Activated CD4-positive, alpha-beta memory T cell treated with anti-CD3 and anti-CD28 coated beads for 36 hours (primary cell): ENCODE data around the gene CDC14B. TPM values are rescaled to one million over a fixed set of nuclear protein-coding genes. Genes with fewer than 3 reads are reported as not detected.

Experiments
- CTCF ChIA-PET: fragments of 350-600 bp; sonication (Branson Sonifier 250); formaldehyde crosslinking; loops from one replicate; lab custom pipeline; 2021; ENCODE audit warnings: antibody characterized with exemption, inconsistent platforms; lab: Charles Lee
- POLR2A ChIA-PET: fragments of 350-600 bp; sonication (Branson Sonifier 250); formaldehyde crosslinking; loops from one replicate; lab custom pipeline; 2021; ENCODE audit warnings: antibody characterized with exemption; lab: Charles Lee
- DNase-seq: peaks from one replicate; pipeline ENCODE4 v3.0.0-alpha.2; 2020
- H3K27ac Mint-ChIP-seq: one replicate; pipeline ENCODE4 v1.8.0; 2021; ENCODE audit warnings: mixed read lengths
- H3K27me3 Mint-ChIP-seq: one replicate; pipeline ENCODE4 v1.8.0; 2021; ENCODE audit warnings: mixed read lengths
- H3K36me3 Mint-ChIP-seq: one replicate; pipeline ENCODE4 v1.8.0; 2021; ENCODE audit warnings: mixed read lengths
- H3K4me1 Mint-ChIP-seq: one replicate; pipeline ENCODE4 v1.8.0; 2021; ENCODE audit warnings: low read depth, mixed read lengths
- H3K4me3 Mint-ChIP-seq: one replicate; pipeline ENCODE4 v1.8.0; 2021; ENCODE audit warnings: mild to moderate bottlenecking, mixed read lengths
- H3K9me3 Mint-ChIP-seq: one replicate; pipeline ENCODE4 v1.8.0; 2021; ENCODE audit warnings: mixed read lengths
- intact Hi-C: fragments of 100-400 bp; cut with micrococcal nuclease; formaldehyde crosslinking; loops from one replicate; pipeline ENCODE4 v1.15.1; 2023
- total RNA-seq, 2 experiments: library from RNA; stranded (reverse); gene quantifications; one replicate each; pipeline ENCODE4 v1.2.3, GENCODE V29; 2021

CDC14B gene
- total RNA-seq, 2 experiments from 2014 or later: 2.3 to 2.8 TPM

- no peaks in the 10 kb centered on the region for H3K9me3 Mint-ChIP-seq
- CTCF ChIA-PET: no interaction called here
- no peak overlapping the region for H3K4me3 Mint-ChIP-seq
- DNase-seq: no peak
- no peaks in the 10 kb centered on the region for H3K4me1 Mint-ChIP-seq
- H3K27ac Mint-ChIP-seq: no peak overlapping the region
- no peaks in the 10 kb centered on the region for H3K36me3 Mint-ChIP-seq
- peaks cover 6% of the 10 kb centered on the region for H3K27me3 Mint-ChIP-seq
- POLR2A ChIA-PET: no interaction called here
- intact Hi-C loops: no loop called here
These were observed 44.7 kb downstream of the CDC14B start for GRCh38 chr9:96574931-96575351.

GRCh38 chr9:96574455-96574854, 45.2 kb downstream of the CDC14B start:
- ChIA-PET CTCF (no interaction called here), POLR2A (no interaction called here)
- peaks cover 6% of the 10 kb centered on the region for H3K27me3 Mint-ChIP-seq
- no peaks in the 10 kb centered on the region for H3K4me1 Mint-ChIP-seq
- H3K36me3 Mint-ChIP-seq: no peaks in the 10 kb centered on the region
- H3K9me3 Mint-ChIP-seq: no peaks in the 10 kb centered on the region
- DNase-seq: no peak
- H3K27ac Mint-ChIP-seq: no peak overlapping the region
- intact Hi-C loops: no loop called here
- H3K4me3 Mint-ChIP-seq: no peak overlapping the region

GRCh38 chr9:96567203-96567700, 52.4 kb downstream of the CDC14B start:
- Mint-ChIP-seq H3K4me1 (peaks cover 30% of the 10 kb centered on the region), H3K27ac (no peak overlapping the region), H3K27me3 (peaks cover 7% of the 10 kb centered on the region), H3K9me3 (no peaks in the 10 kb centered on the region), H3K36me3 (peaks cover 1% of the 10 kb centered on the region), H3K4me3 (peak overlapping the region; percentile 77)
- DNase-seq: no peak
- ChIA-PET CTCF (interaction anchor here (1.0 to 3.3 kb wide), 10 partner anchors 11 to 250 kb away, joined by 3 to 25 read pairs (median 7); partner anchors contain the start of gene HABP4), POLR2A (interaction anchor here (1.4 to 2.2 kb wide), 3 partner anchors 90 to 126 kb away, joined by 3 to 9 read pairs (median 3); partner anchors contain the start of gene HABP4)
- intact Hi-C loops: loop anchor here (5.0 to 10.0 kb wide), 2 partner anchors 85 to 152 kb away; partner anchors contain the start of gene ZNF367

- peak; percentile 84 for DNase-seq
- ChIA-PET CTCF (interaction anchor here (0.6 to 3.3 kb wide), 15 partner anchors 10 to 249 kb away, joined by 3 to 25 read pairs (median 4); partner anchors contain the start of gene HABP4), POLR2A (interaction anchor here (0.6 to 2.2 kb wide), 7 partner anchors 12 to 856 kb away, joined by 3 to 10 read pairs (median 3); partner anchors contain the start of gene HABP4)
- Mint-ChIP-seq H3K36me3 (peaks cover 1% of the 10 kb centered on the region), H3K9me3 (no peaks in the 10 kb centered on the region), H3K27me3 (peaks cover 6% of the 10 kb centered on the region), H3K27ac (peak overlapping the region; percentile 83), H3K4me1 (peaks cover 30% of the 10 kb centered on the region), H3K4me3 (peak overlapping the region; percentile 77)
- intact Hi-C loops: loop anchor here (5.0 to 10.0 kb wide), 2 partner anchors 86 to 152 kb away; partner anchors contain the start of gene ZNF367
These were observed 53.0 kb downstream of the CDC14B start for GRCh38 chr9:96566498-96567202.

GRCh38 chr9:96565671-96566497, 53.8 kb downstream of the CDC14B start:
- intact Hi-C loops: loop anchor here (1.0 to 10.0 kb wide), 7 partner anchors 13 to 325 kb away; partner anchors contain the start of gene ZNF367
- Mint-ChIP-seq H3K4me1 (peaks cover 30% of the 10 kb centered on the region), H3K36me3 (peaks cover 1% of the 10 kb centered on the region), H3K27me3 (peaks cover 5% of the 10 kb centered on the region), H3K27ac (peak overlapping the region; percentile 83), H3K4me3 (peak overlapping the region; percentile 77), H3K9me3 (no peaks in the 10 kb centered on the region)
- ChIA-PET CTCF (interaction anchor here (0.6 to 3.3 kb wide), 14 partner anchors 10 to 294 kb away, joined by 3 to 25 read pairs (median 4); partner anchors contain the start of gene HABP4), POLR2A (interaction anchor here (0.6 to 2.2 kb wide), 7 partner anchors 11 to 855 kb away, joined by 3 to 10 read pairs (median 3); partner anchors contain the start of gene HABP4)
- peak; percentile 32 for DNase-seq

- POLR2A ChIA-PET: no interaction called here
- H3K4me1 Mint-ChIP-seq: peaks cover 30% of the 10 kb centered on the region
- H3K27me3 Mint-ChIP-seq: peaks cover 1% of the 10 kb centered on the region
- H3K4me3 Mint-ChIP-seq: no peak overlapping the region
- peaks cover 8% of the 10 kb centered on the region for H3K36me3 Mint-ChIP-seq
- DNase-seq: no peak
- intact Hi-C loops: loop anchor here (10.0 kb wide), 1 partner anchor 149 kb away; the partner anchor contains the start of gene ZNF367
- CTCF ChIA-PET: no interaction called here
- no peak overlapping the region for H3K27ac Mint-ChIP-seq
- no peaks in the 10 kb centered on the region for H3K9me3 Mint-ChIP-seq
These were observed 55.4 kb downstream of the CDC14B start for GRCh38 chr9:96564217-96564616.

GRCh38 chr9:96559339-96559943, 60.2 kb downstream of the CDC14B start:
- POLR2A ChIA-PET: no interaction called here
- Mint-ChIP-seq H3K4me3 (no peak overlapping the region), H3K9me3 (no peaks in the 10 kb centered on the region)

GRCh38 chr9:96557921-96558320, 61.7 kb downstream of the CDC14B start:
- CTCF ChIA-PET: interaction anchor here (3.6 kb wide), 1 partner anchor 8 kb away, joined by 15 read pairs; no protein-coding TSS in a partner anchor
- H3K4me3 Mint-ChIP-seq: no peak overlapping the region
- no peaks in the 10 kb centered on the region for H3K27me3 Mint-ChIP-seq
- intact Hi-C loops: no loop called here
- DNase-seq: no peak
- peaks cover 6% of the 10 kb centered on the region for H3K36me3 Mint-ChIP-seq
- H3K27ac Mint-ChIP-seq: no peak overlapping the region
- H3K9me3 Mint-ChIP-seq: no peaks in the 10 kb centered on the region
- POLR2A ChIA-PET: no interaction called here
- H3K4me1 Mint-ChIP-seq: peaks cover 30% of the 10 kb centered on the region

More at GRCh38 chr9:96559339-96559943, 60.2 kb downstream of the CDC14B start:
- Mint-ChIP-seq H3K27ac (no peak overlapping the region), H3K27me3 (no peaks in the 10 kb centered on the region), H3K4me1 (peaks cover 23% of the 10 kb centered on the region), H3K36me3 (peaks cover 8% of the 10 kb centered on the region)
- intact Hi-C loops: no loop called here
- CTCF ChIA-PET: no interaction called here
- no peak for DNase-seq

GRCh38 chr9:96556701-96557461, 62.8 kb downstream of the CDC14B start:
- ChIA-PET POLR2A (no interaction called here), CTCF (interaction anchor here (3.6 kb wide), 1 partner anchor 10 kb away, joined by 15 read pairs; no protein-coding TSS in a partner anchor)

GRCh38 chr9:96555567-96556386, 63.9 kb downstream of the CDC14B start:
- Mint-ChIP-seq H3K4me1 (peaks cover 45% of the 10 kb centered on the region), H3K36me3 (peaks cover 6% of the 10 kb centered on the region), H3K9me3 (no peaks in the 10 kb centered on the region), H3K27me3 (no peaks in the 10 kb centered on the region), H3K4me3 (no peak overlapping the region), H3K27ac (no peak overlapping the region)
- no peak for DNase-seq
- intact Hi-C loops: no loop called here
- ChIA-PET POLR2A (interaction anchor here (1.2 kb wide), 1 partner anchor 10 kb away, joined by 4 read pairs; no protein-coding TSS in a partner anchor), CTCF (interaction anchor here (3.6 kb wide), 1 partner anchor 11 kb away, joined by 15 read pairs; no protein-coding TSS in a partner anchor)

More at GRCh38 chr9:96556701-96557461, 62.8 kb downstream of the CDC14B start:
- H3K4me1 Mint-ChIP-seq: peaks cover 39% of the 10 kb centered on the region
- no peaks in the 10 kb centered on the region for H3K9me3 Mint-ChIP-seq
- H3K27me3 Mint-ChIP-seq: no peaks in the 10 kb centered on the region
- intact Hi-C loops: no loop called here
- DNase-seq: no peak
- peaks cover 6% of the 10 kb centered on the region for H3K36me3 Mint-ChIP-seq
- no peak overlapping the region for H3K27ac Mint-ChIP-seq
- no peak overlapping the region for H3K4me3 Mint-ChIP-seq
